DND-41 (cell line): Measurements from ENCODE around the gene CRACDL.

ENCODE experiments used
- ATAC-seq: fragments of 200-7000 bp; cut with Tn5 transposase; 3 replicates; pipeline ENCODE4 v1.9.1; 2021; ENCODE audit warnings: low read depth; ENCODE audit not compliant: insufficient read depth
- DNase-seq: peaks from one replicate; pipeline ENCODE4 v3.0.0-alpha.2; 2020
- H2AFZ ChIP-seq: 2 replicates; pipeline ENCODE4 v1.6.0; 2012; ENCODE audit warnings: low read depth, low read length
- H3K27ac ChIP-seq: 2 replicates; pipeline ENCODE4 v1.5.1; 2012; ENCODE audit warnings: low read length, inconsistent platforms
- H3K27me3 ChIP-seq: fragments of 200-600 bp; sonication (generic); 2 replicates; pipeline ENCODE4 v1.6.0; 2012; ENCODE audit warnings: low read length, mild to moderate bottlenecking, inconsistent platforms; ENCODE audit not compliant: insufficient read depth, poor library complexity
- H3K36me3 ChIP-seq: 2 replicates; pipeline ENCODE4 v1.5.1; 2012; ENCODE audit warnings: low read length, inconsistent platforms; ENCODE audit not compliant: insufficient read depth
- H3K4me1 ChIP-seq: 2 replicates; pipeline ENCODE4 v1.5.1; 2012; ENCODE audit warnings: mild to moderate bottlenecking, low read length; ENCODE audit not compliant: insufficient read depth
- H3K4me2 ChIP-seq: 2 replicates; pipeline ENCODE4 v1.6.0; 2012; ENCODE audit warnings: mild to moderate bottlenecking, moderate library complexity, low read length, inconsistent platforms; ENCODE audit not compliant: insufficient read depth
- H3K4me3 ChIP-seq, 2 experiments: fragments of 200-600 bp in 1 of 2; shearing (Covaris generic) in 1 of 2; 2 replicates each; pipeline ENCODE4 v1.5.1; 2012 to 2016; ENCODE audit warnings: inconsistent platforms in 2 of 2, low read length in 2 of 2, mild to moderate bottlenecking in 2 of 2, low read depth in 1 of 2, moderate library complexity in 1 of 2
- H3K79me2 ChIP-seq: 2 replicates; pipeline ENCODE4 v1.6.0; 2012; ENCODE audit warnings: low read length, inconsistent platforms; ENCODE audit not compliant: insufficient read depth
- H3K9ac ChIP-seq: 2 replicates; pipeline ENCODE4 v1.6.0; 2012; ENCODE audit warnings: low read depth, mild to moderate bottlenecking, inconsistent platforms, low read length, moderate library complexity
- H3K9me3 ChIP-seq: 2 replicates; pipeline ENCODE4 v1.5.1; 2012; ENCODE audit warnings: low read length, moderate library complexity, mild to moderate bottlenecking, inconsistent platforms; ENCODE audit not compliant: insufficient read depth, severe bottlenecking
- H4K20me1 ChIP-seq: 2 replicates; pipeline ENCODE4 v1.6.0; 2012; ENCODE audit warnings: low read length; ENCODE audit not compliant: insufficient read depth
- EZH2 ChIP-seq: IDR thresholded peaks from 3 replicates; pipeline ENCODE4 v1.6.1; 2012; ENCODE audit warnings: borderline replicate concordance, low read depth, mild to moderate bottlenecking, moderate library complexity, low read length, inconsistent platforms; ENCODE audit not compliant: severe bottlenecking
- TF ChIP-seq, protein P1 (sequence below): IDR thresholded peaks from 2 replicates; pipeline ENCODE4 v1.5.1; 2012; ENCODE audit warnings: borderline replicate concordance, low read length, moderate library complexity, mild to moderate bottlenecking; ENCODE audit not compliant: poor library complexity, severe bottlenecking; ENCODE audit errors: extremely low read depth

Gene CRACDL

DNA sequence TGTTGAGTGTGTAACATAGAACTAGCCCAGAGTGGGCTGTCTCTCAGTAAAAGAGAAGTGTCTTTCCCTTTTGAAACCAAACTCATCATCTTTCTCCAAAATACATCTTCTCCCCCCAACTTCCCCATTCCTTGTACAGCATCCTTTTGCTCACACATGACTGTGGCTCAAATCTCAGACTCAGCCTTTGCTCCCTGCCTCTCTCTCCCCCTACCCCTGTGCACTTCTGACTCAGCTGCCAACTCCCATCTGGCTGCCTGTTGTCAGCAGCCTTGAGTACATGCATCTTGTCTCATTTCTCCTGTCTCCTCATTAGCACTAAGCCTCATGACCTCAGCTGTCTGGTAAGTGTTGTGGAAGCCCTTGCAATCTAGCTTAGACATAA lies 187.0 kb downstream of the CRACDL start:
- H3K36me3 ChIP-seq: no peaks in the 10 kb centered on the region
- H2AFZ ChIP-seq: no peak overlapping the region
- ATAC-seq (peak; percentile 74), DNase-seq (no peak)
- H3K4me2 ChIP-seq: no peak overlapping the region
- no peaks in the 10 kb centered on the region for H3K9me3 ChIP-seq
- H3K27ac ChIP-seq: peak overlapping the region; percentile 53
- H3K27me3 ChIP-seq: no peaks in the 10 kb centered on the region
- H3K9ac ChIP-seq: no peak overlapping the region
- no peak for TF ChIP-seq EZH2
- TF ChIP-seq, protein P1, sequence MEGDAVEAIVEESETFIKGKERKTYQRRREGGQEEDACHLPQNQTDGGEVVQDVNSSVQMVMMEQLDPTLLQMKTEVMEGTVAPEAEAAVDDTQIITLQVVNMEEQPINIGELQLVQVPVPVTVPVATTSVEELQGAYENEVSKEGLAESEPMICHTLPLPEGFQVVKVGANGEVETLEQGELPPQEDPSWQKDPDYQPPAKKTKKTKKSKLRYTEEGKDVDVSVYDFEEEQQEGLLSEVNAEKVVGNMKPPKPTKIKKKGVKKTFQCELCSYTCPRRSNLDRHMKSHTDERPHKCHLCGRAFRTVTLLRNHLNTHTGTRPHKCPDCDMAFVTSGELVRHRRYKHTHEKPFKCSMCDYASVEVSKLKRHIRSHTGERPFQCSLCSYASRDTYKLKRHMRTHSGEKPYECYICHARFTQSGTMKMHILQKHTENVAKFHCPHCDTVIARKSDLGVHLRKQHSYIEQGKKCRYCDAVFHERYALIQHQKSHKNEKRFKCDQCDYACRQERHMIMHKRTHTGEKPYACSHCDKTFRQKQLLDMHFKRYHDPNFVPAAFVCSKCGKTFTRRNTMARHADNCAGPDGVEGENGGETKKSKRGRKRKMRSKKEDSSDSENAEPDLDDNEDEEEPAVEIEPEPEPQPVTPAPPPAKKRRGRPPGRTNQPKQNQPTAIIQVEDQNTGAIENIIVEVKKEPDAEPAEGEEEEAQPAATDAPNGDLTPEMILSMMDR: no peak
- no peaks in the 10 kb centered on the region for H3K79me2 ChIP-seq
- peaks cover 10% of the 10 kb centered on the region for H3K4me1 ChIP-seq
- H3K4me3 ChIP-seq: no peak overlapping the region
- no peaks in the 10 kb centered on the region for H4K20me1 ChIP-seq

DNA sequence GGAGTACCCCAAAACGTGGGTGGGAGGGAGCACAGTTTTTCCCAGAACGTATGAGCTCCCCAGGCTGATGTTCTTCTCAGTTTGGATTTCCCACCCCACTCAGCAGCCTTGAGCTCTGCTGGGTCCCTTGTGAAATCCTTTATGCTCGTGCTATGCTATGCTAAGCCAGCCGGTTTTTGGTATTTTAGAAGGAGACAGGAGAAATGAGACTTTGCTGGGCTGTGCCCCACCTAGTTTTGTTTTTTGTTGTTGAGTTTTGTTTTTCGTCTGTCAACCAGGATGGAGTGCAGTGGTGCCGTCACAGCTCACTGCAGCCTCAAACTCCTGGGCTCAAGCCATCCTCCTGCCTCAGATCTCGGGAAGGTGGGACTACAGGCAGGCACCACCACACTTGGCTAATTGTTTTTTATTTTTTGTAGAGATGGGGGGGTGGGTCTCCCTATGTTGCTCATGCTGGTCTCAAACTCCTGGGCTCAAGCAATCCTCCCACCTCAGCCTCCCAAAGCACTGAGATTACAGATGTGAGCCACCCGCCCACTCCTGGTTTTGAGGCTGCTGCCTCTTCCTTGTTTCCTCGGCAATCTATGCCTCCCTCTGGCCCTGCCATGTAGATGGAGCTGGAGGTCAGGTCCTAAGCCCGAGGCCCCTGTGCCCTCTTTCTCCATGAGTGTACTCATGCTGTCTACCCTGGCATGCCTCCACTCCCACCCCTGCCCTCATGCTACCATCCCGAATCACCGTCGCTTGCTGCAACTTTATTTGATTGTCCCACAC lies 187.5 kb downstream of the CRACDL start:
- Histone ChIP-seq H2AFZ (no peak overlapping the region), H3K36me3 (no peaks in the 10 kb centered on the region), H3K9me3 (no peaks in the 10 kb centered on the region), H3K4me1 (peaks cover 10% of the 10 kb centered on the region), H3K27me3 (no peaks in the 10 kb centered on the region), H3K9ac (no peak overlapping the region), H3K4me3 (no peak overlapping the region), H3K4me2 (no peak overlapping the region), H3K79me2 (no peaks in the 10 kb centered on the region), H4K20me1 (no peaks in the 10 kb centered on the region), H3K27ac (no peak overlapping the region)
- DNase-seq: no peak
- ATAC-seq: no peak
- no peak for TF ChIP-seq EZH2
- TF ChIP-seq, protein P1: no peak

DNA sequence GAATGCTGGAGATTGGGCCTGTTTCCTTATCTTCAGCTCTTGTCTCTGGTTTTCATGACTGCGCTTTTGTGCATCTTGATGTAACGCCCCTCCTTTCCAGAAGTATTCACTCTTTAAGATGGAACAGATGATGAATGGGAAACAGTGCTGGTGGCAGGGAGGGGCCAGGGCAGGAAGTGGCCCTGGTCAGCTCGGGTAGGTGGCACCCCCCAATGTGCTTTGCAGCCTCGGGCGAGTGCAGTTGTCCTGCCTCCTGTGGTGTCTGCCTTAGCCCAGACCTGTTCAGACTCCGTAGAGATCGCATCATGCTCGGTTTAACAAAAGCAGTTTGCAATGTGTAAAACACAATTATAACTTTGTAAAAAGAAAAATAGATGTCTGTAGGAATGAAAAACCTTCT lies 188.1 kb downstream of the CRACDL start:
- H3K36me3 ChIP-seq: no peaks in the 10 kb centered on the region
- no peak overlapping the region for H2AFZ ChIP-seq
- DNase-seq: no peak
- TF ChIP-seq, protein P1: no peak
- TF ChIP-seq EZH2: no peak
- no peak overlapping the region for H3K4me2 ChIP-seq
- no peaks in the 10 kb centered on the region for H3K79me2 ChIP-seq
- H3K27me3 ChIP-seq: no peaks in the 10 kb centered on the region
- H3K9ac ChIP-seq: no peak overlapping the region
- H3K9me3 ChIP-seq: no peaks in the 10 kb centered on the region
- H3K4me3 ChIP-seq: no peak overlapping the region
- peaks cover 10% of the 10 kb centered on the region for H3K4me1 ChIP-seq
- ATAC-seq: 0 out of 3 replicates have a peak, but pooled peaks have one; percentile 25
- no peaks in the 10 kb centered on the region for H4K20me1 ChIP-seq
- no peak overlapping the region for H3K27ac ChIP-seq
